H54 (cell line): ENCODE data around the gene RHEB.
A peak's percentile ranks its signal among the peaks of the same experiment; 100 is the strongest.

ENCODE experiments used
- DNase-seq: peaks from one replicate; pipeline ENCODE4 v3.0.0; 2011; ENCODE audit warnings: low spot score, mixed read lengths; ENCODE audit not compliant: insufficient read length
- FAIRE-seq: peaks from 3 replicates; lab custom pipeline; 2011; peaks lifted over from hg19 to GRCh38; lab: Jason Lieb, UNC
- POLR2A ChIP-seq: IDR thresholded peaks from 2 replicates; pipeline ENCODE4 v1.6.1; 2011; ENCODE audit warnings: low read depth, mild to moderate bottlenecking, low read length

Gene RHEB

GRCh38 chr7:151436446-151437158 is 83.1 kb downstream of the RHEB start:
- DNase-seq (no peak), FAIRE-seq (no peak)
- TF ChIP-seq POLR2A: no peak

- no peak for FAIRE-seq
- no peak for DNase-seq
- TF ChIP-seq POLR2A: no peak
These were observed 83.7 kb downstream of the RHEB start for GRCh38 chr7:151435971-151436370.

- no peak for FAIRE-seq
- no peak for DNase-seq
- TF ChIP-seq POLR2A: no peak
These were observed 84.4 kb downstream of the RHEB start for GRCh38 chr7:151435103-151435916.

DNA sequence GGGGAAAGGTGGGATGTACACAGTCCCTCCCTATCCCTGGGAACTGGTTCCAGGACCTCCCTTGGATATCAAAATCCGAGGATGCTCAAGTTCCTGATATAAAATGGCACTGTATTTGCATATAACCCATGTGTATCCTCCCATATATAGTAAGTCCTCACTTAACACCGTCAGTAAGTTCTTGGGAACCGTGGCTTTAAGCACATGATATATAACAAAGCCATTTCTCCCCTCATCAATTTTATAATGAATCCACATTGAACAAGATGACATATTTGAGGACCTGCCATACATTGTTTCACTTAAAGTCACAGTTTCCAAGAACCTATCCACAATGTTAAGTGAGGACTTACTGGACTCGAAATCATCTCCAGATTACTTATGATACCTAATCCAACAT is 85.1 kb downstream of the RHEB start:
- TF ChIP-seq POLR2A: no peak
- DNase-seq: no peak
- FAIRE-seq: no peak

DNA sequence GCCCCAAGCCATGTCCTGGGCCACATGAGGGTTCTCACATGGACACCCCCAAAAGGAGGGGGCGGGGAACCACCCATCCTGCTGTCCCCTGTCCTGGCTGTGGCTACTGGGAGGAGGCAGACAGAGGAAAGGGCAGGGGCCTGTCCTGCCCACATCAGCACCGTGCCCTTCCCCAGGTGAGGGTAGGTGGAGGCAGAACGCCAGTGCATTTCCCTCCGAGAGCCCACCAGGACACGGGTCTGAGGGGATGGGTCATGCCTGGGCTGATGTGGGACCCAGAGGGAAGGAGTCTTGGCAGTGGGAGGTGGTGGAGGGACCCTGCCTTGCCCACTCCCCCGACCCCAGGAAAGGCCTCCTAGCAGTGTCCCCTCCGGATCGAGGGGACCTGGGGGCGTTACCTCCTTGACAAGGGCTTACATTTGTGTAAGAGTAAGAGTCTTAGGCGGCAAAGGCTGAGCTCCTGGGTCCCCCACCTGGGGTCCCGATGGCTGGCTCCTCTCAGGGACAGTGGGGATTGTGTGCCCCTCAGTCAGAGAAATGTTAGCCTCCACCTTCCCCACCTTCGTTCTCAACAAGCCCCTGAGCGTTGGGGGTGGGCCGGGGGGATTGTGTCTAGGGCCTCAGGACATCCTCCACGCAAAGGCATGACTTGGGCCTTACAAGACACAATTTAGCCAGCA is 85.8 kb downstream of the RHEB start:
- TF ChIP-seq POLR2A: no peak

DNA sequence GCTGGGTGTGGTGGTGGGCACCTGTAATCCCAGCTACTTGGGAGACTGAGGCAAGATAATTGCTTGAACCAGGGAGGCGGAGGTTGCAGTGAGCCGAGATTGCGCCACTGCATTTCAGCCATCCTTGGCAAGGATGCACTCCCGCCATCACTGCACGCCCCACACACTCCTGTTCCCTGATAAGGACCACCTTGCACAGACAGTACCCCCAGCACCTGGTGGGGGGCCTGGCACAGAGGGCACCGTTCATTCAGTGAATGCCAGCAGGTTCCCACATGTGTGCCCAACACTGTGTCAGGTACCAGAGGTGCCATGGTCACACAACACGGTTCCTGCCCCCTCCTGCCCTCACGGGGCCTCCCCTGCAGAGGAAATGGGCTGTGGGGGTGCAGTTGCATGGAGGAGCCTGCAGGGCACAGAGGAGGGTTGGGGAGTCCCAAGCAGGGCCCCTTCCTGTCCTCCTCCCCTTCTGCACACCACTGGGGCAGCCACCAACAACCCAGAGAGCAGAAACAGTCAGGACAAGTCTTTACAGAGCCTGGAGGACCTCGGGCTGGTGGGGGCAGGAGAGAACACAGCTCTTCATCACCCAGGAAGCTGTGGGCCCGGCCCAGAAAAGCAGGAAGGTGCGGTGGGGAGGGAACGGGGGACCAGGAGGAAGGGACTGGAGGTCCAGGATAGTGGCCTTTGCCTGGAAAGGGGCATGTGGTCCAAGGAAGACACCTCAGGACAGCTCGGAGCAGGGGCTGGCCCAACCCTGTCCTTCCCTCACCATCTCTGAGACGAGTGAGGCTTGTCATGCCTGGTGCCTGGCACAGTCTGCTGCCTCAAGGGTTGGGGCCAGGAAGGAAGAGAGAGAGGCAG is 86.8 kb downstream of the RHEB start:
- no peak for FAIRE-seq
- no peak for TF ChIP-seq POLR2A
- no peak for DNase-seq

More for the DNA sequence above, 85.8 kb downstream of the RHEB start:
- DNase-seq (no peak), FAIRE-seq (no peak)

DNA sequence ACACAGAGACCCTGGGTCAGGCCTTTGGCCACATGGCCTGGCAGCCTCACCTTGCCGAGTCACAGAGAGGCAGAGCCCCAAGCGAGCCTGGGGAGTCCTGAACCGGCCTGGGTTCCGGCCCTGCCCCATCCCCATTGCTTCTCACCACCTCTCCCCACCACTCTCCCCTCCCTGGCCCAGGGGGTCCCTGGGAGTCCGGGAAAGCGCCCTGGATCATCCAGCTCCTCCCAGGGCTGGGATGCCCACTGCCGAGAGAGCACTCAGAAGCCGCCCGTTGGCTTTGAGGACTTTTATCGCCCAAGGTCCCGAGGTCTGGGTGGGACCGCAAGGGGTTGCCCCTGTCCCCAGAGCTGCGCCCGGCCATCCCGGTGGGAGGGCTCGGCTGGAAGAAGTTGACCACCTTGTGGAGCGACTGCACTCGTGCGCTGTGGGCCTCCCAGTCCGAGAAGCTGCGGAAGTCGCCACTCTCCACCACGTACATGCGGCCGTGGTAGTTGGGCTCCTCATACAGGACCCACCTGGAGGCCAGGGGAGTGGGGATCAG is 87.9 kb downstream of the RHEB start:
- no peak for TF ChIP-seq POLR2A
- FAIRE-seq: no peak
- no peak for DNase-seq

- no peak for TF ChIP-seq POLR2A
- no peak for FAIRE-seq
- no peak for DNase-seq
These were observed 88.4 kb downstream of the RHEB start for GRCh38 chr7:151431281-151431767.

DNA sequence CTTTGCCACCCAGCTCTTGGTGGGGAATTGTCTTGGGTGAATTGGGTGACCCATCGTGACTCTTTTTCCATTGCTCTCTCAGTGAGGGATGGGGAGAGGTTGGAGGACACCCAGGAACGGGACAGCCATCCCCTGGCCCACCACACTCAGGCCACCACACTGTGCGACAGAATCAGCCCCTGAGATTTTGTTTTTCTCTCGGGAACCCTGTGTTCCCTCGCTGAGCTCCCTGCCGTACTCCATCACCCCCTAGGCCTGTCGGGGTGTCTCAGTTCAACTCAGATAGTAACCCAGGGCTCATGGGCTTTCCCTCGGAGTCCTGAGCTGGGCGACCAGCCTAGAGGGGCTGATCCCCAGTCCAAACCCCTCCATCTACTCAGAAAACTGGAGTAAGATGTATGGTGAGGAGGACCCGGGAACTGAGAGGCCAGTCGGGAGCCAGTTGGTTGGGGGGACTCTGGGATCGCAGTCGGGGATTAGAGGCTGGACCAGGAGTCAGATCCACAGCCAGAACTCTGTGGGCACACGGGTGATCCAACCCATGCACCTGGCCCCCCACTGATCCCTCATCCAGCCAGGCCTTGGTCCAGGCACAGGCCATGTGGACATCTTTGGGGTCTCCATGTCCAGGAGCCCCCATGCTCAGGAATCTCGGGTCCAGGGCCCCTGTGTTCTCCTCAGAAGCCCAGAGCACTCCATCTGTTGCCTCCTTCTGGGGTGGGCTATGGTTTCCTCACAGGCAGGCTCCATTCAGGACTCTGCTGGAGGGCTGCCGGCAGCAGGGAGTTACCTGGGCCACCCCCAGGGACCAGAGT is 89.1 kb downstream of the RHEB start:
- FAIRE-seq: no peak
- no peak for DNase-seq
- no peak for TF ChIP-seq POLR2A

GRCh38 chr7:151429560-151430331 is 89.9 kb downstream of the RHEB start:
- DNase-seq (peak; percentile 71), FAIRE-seq (no peak)
- TF ChIP-seq POLR2A: no peak

GRCh38 chr7:151429237-151429559 is 90.5 kb downstream of the RHEB start:
- TF ChIP-seq POLR2A: no peak
- FAIRE-seq: no peak
- DNase-seq: no peak
